ELF-1 (cell line): Measurements from ENCODE around the gene ATP5PB.

Experiments used
- DNase-seq: peaks from one replicate; pipeline ENCODE4 v3.0.0-alpha.2; 2016; ENCODE audit warnings: low read depth, low spot score

Gene ATP5PB

GRCh38 chr1:111446967-111447892 is 2.0 kb upstream of the ATP5PB start:
- no peak for DNase-seq

GRCh38 chr1:111448482-111448917 is 764 bp upstream of the ATP5PB start:
- peak; percentile 40 for DNase-seq

DNA sequence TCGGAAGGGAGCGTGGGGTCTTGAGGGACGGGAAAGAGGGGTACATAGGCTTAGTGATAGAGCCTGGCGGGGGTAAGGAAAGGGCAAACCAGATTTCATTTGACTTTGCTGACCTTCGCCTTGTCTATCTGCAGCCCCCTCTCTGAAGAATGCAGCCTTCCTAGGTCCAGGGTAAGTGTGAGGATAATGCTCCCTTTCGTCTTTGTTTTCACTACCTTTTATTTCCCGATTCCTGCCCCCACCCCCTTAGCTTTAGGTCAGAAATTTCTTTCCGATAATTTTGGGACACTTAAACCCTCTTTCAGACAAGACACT is 396 bp downstream of the ATP5PB start:
- no peak for DNase-seq

GRCh38 chr1:111450185-111450584 is 921 bp downstream of the ATP5PB start:
- no peak for DNase-seq

GRCh38 chr1:111452581-111452980 is 3.3 kb downstream of the ATP5PB start:
- DNase-seq = no peak

DNA sequence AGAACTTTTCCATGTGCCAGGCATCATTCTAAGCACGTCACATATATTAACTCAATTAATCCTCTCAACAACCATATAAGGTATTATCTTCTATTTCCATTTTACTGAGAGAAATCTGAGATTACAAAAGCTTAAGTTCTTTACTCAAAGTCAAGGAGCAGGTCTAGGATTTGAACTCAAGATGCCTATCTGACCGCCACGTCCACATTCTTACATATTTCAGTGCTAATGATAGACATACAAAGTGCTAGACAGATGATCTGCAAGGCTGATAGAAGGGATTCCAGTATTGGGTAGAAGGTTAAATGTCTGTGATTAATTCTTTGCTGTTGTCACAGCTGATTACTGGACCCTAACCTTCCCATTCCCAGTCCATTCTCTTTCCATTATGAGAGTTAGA is 4.4 kb downstream of the ATP5PB start:
- DNase-seq = no peak

GRCh38 chr1:111454859-111455641 is 5.8 kb downstream of the ATP5PB start:
- DNase-seq = no peak

- no peak for DNase-seq
Measured at GRCh38 chr1:111455642-111456031, 6.4 kb downstream of the ATP5PB start.

DNA sequence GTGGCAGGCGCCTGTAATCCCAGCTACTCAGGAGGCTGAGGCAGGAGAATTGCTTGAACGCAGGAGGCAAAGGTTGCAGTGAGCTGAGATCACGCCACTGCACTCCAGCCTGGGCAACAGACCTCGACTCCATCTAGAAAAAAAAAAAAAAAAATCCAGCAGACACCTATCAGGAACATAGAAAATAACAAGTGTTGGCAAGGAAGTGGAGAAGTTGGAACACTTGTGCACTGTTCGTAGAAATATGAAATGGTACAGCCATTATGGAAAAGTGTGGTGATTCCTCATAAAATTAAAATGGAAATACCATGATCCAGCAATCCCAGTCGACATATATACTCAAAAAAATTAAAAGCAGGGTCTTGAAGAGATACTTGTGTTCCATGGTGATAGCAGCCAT is 12.5 kb downstream of the ATP5PB start:
- DNase-seq = no peak

GRCh38 chr1:111462370-111463028 is 13.2 kb downstream of the ATP5PB start:
- DNase-seq = no peak

DNA sequence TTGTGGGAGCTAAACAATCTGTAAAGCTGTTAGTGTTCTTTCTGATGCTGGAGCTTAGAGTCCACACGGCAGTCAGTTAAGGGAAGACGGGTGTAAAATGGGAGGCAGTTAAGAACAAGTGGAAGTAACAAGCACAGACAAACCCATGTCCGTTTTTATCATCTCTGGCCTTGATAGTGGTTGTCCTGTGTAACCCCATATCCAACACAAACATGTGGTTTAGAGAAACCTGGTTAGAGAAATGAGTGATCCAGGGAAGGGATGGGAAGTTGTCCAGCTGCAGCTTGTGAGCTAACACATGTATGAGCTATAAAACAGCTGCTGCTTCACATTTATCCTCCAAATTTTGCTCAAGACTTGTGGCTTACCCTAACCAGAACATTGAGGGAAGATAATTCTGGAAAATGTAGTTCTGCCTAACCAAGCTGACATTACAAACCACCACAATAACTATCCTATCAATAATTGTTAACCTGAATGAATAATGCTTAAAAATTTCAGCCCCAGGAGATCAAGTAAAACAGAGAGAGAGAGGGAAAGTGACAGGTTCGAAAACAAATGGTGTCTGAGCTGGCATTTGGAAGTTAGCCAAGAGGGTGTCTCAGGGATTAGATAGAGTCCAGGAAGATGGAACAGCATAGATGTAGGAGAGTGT is 13.9 kb downstream of the ATP5PB start:
- DNase-seq = no peak

DNA sequence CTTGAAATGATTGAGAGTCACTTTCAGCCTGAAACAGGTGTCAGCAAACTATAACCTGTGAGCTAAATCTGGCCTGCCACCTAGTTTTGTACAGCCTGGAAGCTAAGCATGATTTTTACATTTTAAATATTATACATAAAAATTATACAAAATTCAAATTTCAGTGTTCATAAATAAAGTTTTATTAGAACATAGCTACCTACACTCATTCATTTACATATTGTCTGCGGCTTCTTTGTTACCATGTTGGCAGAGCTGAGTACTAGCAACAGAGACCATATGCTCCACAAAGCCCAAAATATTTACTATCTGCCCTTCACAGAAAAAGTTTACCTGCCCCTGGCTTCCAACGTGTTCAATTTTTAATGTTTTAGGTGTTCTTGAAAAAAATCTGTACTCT is 16.5 kb downstream of the ATP5PB start:
- DNase-seq = no peak

GRCh38 chr1:111466480-111466879 is 17.2 kb downstream of the ATP5PB start:
- no peak for DNase-seq

DNA sequence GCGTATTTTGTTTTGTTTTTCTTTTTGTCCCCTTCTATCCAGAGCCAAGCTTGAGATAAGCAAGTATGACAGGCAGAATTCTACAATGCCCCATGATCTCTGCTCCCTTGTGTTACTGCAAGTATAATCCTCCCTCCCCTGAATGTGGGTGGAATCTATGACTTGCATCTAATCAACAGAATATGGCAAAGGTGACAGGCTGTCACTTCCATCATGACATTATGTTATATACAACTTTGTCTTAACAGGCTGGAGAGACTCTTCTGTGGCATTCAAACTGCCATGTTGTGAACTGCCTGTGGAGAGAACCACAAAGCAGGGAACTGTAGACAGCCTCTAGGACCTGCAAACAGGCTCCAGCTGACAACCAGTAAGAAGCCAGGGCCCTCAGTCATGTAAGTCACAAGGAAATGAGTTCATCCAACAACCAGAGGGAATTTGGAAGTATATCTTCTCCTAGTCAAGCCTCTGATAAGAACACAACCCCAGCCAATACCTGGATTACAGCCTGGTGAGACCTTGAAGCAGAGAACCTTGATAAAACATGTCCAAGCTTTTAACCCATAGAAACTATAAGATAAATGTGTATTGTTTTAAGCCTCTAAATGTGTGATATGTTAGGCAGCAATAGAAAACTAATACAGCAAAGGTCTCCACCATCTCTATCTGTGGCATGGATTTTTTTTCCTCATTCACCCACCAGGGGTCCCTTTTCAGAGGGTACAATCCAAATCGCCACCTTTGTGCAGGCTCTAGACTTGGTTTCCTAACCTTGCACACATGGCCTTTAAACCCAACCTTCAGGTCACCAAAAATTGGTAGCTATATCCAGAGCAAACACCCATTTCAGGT is 18.8 kb downstream of the ATP5PB start:
- no peak for DNase-seq

GRCh38 chr1:111468717-111469100 is 19.4 kb downstream of the ATP5PB start:
- no peak for DNase-seq

DNA sequence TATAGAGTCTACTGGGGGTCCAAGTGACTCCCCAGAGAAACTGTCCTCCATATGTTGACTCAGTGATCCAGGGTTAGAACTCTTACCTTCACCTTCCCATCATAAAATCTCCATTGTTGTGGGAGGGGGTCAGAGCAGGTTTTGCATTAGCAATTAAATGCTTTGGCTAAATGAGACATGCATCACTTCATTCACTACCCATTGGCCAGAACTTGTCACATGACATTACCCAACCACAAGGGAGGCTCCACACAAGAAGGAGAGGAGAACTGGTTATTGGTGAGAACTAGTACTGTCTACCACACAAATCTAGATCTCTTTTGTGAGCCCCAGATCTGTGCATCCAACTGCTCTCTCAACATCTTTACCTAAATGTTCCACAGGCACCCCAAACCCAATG is 20.3 kb downstream of the ATP5PB start:
- no peak for DNase-seq

- no peak for DNase-seq
Measured at GRCh38 chr1:111470596-111470995, 21.3 kb downstream of the ATP5PB start.

- DNase-seq = no peak
Measured at GRCh38 chr1:111471012-111471411, 21.7 kb downstream of the ATP5PB start.

- DNase-seq = no peak
Measured at GRCh38 chr1:111471538-111471937, 22.3 kb downstream of the ATP5PB start.

DNA sequence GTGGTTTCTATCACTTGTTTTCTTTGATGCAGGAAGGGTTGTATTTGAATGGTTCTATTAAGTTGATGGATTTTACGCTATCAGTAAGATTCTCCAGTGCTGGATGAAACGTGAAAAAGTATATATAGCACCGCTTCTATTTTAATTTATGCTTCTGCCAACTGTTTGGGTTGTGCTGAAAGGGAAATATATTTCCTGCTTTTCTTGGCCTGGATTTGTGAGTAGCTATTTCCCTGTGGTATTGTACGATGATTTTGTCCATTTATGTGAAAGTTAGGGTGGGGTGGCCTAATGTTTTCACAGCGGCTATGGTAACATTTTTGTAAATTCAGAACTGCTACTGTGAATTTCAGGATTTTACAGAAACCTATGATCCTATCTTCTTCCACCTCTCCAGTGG is 24.8 kb downstream of the ATP5PB start:
- no peak for DNase-seq

- no peak for DNase-seq
Measured at GRCh38 chr1:111474521-111474920, 25.3 kb downstream of the ATP5PB start.
